GM06990 (cell line): ENCODE measurements around the gene SNAI3.

Experiments used
- DNase-seq: peaks from one replicate; pipeline ENCODE4 v3.0.0-alpha.2; 2011; ENCODE audit not compliant: insufficient read length; ENCODE audit errors: extremely low read depth
- H3K27me3 ChIP-seq: replicated peaks from 2 replicates; pipeline ENCODE4 v1.6.0; 2011; ENCODE audit warnings: low read length; ENCODE audit not compliant: control insufficient read depth, insufficient read depth
- H3K36me3 ChIP-seq: 2 replicates; pipeline ENCODE4 v1.5.1; 2011; ENCODE audit warnings: low read length; ENCODE audit not compliant: control insufficient read depth, insufficient read depth
- H3K4me3 ChIP-seq: replicated peaks from 2 replicates; pipeline ENCODE4 v1.5.1; 2011; ENCODE audit warnings: low read depth, mild to moderate bottlenecking, control low read depth, low read length
- TF ChIP-seq, protein P1 (sequence below): IDR thresholded peaks from 2 replicates; pipeline ENCODE4 v1.5.1; 2011; ENCODE audit warnings: low read length, control low read depth, mild to moderate bottlenecking, inconsistent platforms; ENCODE audit not compliant: insufficient read depth, poor library complexity, severe bottlenecking

The SNAI3 gene

DNA sequence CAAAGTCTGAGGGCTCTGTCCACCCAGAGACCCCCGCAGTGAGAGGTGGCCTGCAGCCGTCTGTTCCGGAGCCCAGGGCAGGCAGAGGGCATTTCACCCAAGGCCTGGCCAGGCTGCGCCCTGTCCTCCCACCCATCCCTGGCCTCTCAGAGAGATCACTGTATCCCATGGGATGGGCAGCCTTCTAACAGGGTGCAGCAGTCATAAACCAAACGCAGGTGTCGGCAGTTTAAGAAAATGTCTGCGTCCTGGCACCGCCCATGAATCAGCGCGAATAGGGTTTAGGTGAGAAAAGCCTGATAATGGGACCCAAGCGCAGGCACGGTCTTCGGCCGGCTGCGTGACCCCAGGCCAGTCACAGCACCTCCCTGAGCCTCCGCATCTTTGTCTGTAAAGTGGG lies 40.9 kb downstream of the SNAI3 start:
- no peak overlapping the region for H3K4me3 ChIP-seq
- TF ChIP-seq, protein P1, sequence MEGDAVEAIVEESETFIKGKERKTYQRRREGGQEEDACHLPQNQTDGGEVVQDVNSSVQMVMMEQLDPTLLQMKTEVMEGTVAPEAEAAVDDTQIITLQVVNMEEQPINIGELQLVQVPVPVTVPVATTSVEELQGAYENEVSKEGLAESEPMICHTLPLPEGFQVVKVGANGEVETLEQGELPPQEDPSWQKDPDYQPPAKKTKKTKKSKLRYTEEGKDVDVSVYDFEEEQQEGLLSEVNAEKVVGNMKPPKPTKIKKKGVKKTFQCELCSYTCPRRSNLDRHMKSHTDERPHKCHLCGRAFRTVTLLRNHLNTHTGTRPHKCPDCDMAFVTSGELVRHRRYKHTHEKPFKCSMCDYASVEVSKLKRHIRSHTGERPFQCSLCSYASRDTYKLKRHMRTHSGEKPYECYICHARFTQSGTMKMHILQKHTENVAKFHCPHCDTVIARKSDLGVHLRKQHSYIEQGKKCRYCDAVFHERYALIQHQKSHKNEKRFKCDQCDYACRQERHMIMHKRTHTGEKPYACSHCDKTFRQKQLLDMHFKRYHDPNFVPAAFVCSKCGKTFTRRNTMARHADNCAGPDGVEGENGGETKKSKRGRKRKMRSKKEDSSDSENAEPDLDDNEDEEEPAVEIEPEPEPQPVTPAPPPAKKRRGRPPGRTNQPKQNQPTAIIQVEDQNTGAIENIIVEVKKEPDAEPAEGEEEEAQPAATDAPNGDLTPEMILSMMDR, result no peak
- no peaks in the 10 kb centered on the region for H3K27me3 ChIP-seq
- peaks cover 34% of the 10 kb centered on the region for H3K36me3 ChIP-seq
- no peak for DNase-seq

DNA sequence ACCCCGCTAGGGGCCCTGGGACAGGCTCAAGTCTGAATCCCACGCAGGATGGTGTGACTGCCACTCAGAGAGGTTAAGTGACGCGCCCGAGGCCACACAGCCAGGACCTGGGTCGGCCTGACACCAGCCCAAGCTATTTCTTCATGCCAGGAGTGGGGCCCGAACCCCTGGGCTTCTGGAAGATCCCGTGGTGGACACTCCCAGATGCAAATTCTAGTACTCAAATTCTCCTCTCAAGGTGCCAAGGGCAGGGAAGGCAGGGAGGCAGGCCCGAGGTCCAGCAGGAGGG lies 42.7 kb downstream of the SNAI3 start:
- Histone ChIP-seq H3K4me3 (no peak overlapping the region), H3K36me3 (peaks cover 34% of the 10 kb centered on the region), H3K27me3 (peaks cover 6% of the 10 kb centered on the region)
- TF ChIP-seq, protein P1, result no peak
- DNase-seq, result no peak

DNA sequence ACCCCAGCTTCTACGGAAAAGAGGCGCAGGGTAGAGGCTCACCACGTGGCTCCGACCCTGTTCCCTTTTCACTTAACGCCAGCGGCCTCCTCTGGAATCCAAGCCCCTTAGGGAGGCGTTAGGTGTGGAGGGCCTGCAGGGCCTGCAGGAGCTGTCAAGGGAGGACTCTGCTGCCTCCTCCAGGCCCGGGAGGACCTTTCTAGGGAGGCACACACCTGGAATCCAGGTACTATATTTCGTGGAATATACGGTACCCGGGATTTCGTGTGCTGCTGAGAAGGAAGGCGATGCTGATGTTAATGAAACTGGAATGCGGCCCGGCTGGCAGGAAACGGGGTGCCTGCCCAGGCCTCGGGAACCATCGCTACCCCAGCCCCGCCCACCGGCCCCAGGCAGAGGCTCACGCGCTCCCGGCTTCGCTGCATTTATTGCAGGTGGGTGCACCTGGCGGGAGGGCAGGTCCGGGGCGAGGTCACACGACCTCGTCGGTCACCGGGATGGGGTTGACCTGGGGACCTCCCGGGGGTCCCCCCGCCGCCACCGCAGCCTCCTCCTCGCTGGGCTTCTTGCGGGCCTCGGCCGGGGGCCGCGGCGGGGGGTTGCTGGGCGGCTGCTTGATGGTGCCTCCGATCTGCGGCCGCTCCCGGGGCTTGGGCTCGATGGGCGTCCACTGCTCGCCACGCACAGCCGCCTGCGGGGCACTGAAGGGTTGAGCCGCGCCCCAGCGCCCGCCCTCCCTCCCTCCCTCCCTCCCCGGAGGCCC lies 43.2 kb downstream of the SNAI3 start:
- peaks cover 9% of the 10 kb centered on the region for H3K27me3 ChIP-seq
- H3K4me3 ChIP-seq, result no peak overlapping the region
- TF ChIP-seq, protein P1, result no peak
- DNase-seq, result no peak
- H3K36me3 ChIP-seq, result peaks cover 34% of the 10 kb centered on the region

DNA sequence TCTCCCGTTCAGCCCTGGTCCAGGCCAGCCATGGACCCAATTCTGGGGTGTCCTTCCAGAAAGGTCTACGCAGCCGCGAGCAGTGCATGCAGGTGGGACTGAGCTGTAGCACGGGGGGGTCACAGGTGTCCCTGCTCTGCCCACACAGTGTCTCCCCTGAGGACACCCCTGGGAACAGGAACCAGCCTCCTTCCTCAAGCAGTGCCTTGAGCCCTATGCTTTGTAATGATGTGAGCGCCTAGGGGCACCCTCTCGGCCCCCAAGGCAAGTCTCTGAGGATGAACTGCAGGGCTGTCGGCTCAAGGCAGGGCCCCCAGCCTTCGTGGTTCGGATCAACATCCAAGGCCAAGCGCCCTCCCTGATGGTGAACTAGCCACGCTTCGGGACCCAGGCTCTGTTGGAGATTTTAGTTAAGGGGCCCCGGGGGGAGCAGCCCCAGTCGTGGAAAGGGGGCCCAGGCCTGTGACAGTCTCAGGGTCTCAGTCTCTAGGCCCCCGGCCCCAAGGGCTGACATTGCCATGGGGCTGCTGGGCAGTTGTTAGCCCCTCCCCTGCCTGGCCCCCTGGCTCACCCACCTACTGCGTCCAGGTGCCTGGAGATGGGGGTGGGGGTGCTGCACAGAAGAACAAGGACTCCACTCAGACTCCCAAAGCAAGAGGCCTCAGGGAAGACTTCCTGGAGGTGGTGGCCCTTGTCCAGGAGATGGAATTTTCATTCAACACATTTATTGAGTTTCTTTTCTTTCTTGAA lies 45.6 kb downstream of the SNAI3 start:
- Histone ChIP-seq H3K36me3 (peaks cover 18% of the 10 kb centered on the region), H3K27me3 (peaks cover 9% of the 10 kb centered on the region), H3K4me3 (no peak overlapping the region)
- TF ChIP-seq, protein P1, result no peak
- DNase-seq, result no peak

DNA sequence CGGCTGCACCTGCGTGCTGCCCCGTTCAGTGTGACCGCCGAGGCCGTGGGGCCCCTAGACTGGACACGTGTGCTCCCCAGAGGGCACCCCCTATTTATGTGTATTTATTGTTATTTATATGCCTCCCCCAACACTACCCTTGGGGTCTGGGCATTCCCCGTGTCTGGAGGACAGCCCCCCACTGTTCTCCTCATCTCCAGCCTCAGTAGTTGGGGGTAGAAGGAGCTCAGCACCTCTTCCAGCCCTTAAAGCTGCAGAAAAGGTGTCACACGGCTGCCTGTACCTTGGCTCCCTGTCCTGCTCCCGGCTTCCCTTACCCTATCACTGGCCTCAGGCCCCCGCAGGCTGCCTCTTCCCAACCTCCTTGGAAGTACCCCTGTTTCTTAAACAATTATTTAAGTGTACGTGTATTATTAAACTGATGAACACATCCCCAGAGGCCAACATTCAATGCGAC lies 46.2 kb downstream of the SNAI3 start:
- TF ChIP-seq, protein P1, result no peak
- DNase-seq, result no peak
- Histone ChIP-seq H3K4me3 (no peak overlapping the region), H3K36me3 (peaks cover 13% of the 10 kb centered on the region), H3K27me3 (peaks cover 9% of the 10 kb centered on the region)
